CD4-positive, alpha-beta T cell treated with Interferon alpha-2 for 1 hour (primary cell): ENCODE measurements around the gene TAF11L2.
"Not testable (repeated sequence)": the region's sequence is repeated elsewhere in the genome, so short reads cannot be mapped to it uniquely, and the experiment has no call there.

Experiments
- DNase-seq, 2 donors: peaks; one replicate each; pipeline ENCODE4 v3.0.0-alpha.2; 2020 to 2022

Gene TAF11L2

DNA sequence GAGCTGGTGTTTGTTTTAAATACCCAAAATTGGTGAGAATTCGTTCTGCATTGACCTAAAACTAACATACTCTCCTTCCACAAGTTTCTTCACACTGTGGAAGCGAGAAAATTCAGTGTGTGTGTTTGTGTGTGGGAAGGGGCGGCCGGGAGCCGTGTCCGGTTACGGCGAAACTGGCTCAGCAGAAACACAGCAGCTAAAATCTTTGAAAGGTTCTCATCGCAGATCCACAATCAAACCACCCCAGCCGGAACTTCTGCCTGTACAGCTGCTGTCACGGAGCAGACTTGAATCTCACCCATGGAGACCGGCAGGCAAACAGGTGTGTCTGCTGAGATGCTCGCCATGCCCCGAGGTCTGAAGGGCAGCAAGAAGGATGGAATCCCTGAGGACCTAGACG is 30.3 kb downstream of the TAF11L2 start, which contains the start of gene TAF11L6:
TSS of gene TAF11L6 (plus strand) at position 301 of the 400 bp plus-strand sequence.
- not testable (repeated sequence) for DNase-seq
